HL-60 (cell line): Measurements from ENCODE around the gene IL27RA.

Source experiments
- DNase-seq, 2 experiments: peaks; one replicate each; pipeline ENCODE4 v3.0.0-alpha.2; 2010 to 2020; ENCODE audit warnings: low read depth in 1 of 2, low spot score in 1 of 2
- H3K27ac ChIP-seq: fragments of 250-450 bp; sonication (Bioruptor Pico); replicated peaks from 2 replicates; pipeline ENCODE4 v1.5.1; 2020; ENCODE audit warnings: mild to moderate bottlenecking, moderate library complexity
- H3K27me3 ChIP-seq: fragments of 250-450 bp; sonication (Bioruptor Pico); 2 replicates; pipeline ENCODE4 v1.5.1; 2021; ENCODE audit warnings: mild to moderate bottlenecking, moderate library complexity; ENCODE audit not compliant: insufficient read depth, poor library complexity, severe bottlenecking
- H3K4me3 ChIP-seq: replicated peaks from 2 replicates; pipeline ENCODE4 v1.5.1; 2011; ENCODE audit warnings: mild to moderate bottlenecking, control low read depth, low read length; ENCODE audit not compliant: insufficient read depth
- GABPA ChIP-seq: IDR thresholded peaks from 2 replicates; pipeline ENCODE4 v1.6.1; 2012; ENCODE audit warnings: low read depth
- POLR2AphosphoS5 ChIP-seq: IDR thresholded peaks from 2 replicates; pipeline ENCODE4 v1.6.1; 2012; ENCODE audit warnings: low read depth
- SPI1 ChIP-seq: IDR thresholded peaks from 2 replicates; pipeline ENCODE4 v1.6.1; 2012; ENCODE audit warnings: low read depth, mild to moderate bottlenecking, borderline replicate concordance
- TF ChIP-seq, protein P1 (sequence below): IDR thresholded peaks from one replicate; pipeline ENCODE4 v1.5.1; 2011; ENCODE audit warnings: low read length, control low read depth, inconsistent platforms; ENCODE audit not compliant: insufficient read depth
- TF ChIP-seq, protein P2 (sequence below): IDR thresholded peaks from 2 replicates; pipeline ENCODE4 v1.6.1; 2012; ENCODE audit warnings: low read depth; ENCODE audit not compliant: insufficient replicate concordance

IL27RA gene

DNA sequence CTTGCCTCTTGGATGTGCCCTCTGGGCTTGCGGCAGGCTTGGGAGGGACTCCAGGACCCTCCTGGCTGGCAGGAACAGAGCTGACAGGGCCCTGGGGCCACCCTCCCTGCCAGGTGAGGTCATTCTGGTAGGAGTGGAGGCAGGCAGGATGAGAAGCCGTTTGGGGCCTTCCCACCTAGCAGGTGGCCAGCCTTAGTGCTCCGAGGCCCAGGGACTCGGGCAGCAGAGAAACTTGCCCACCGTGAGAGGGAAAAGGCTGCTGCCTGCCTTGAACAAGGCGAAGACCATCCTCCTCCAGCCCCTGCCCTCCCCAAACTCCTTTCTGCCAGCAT lies 34.0 kb upstream of the IL27RA start:
- no peaks in the 10 kb centered on the region for H3K27me3 ChIP-seq
- H3K27ac ChIP-seq, result no peak overlapping the region
- TF ChIP-seq SPI1, result no peak
- TF ChIP-seq, protein P1, sequence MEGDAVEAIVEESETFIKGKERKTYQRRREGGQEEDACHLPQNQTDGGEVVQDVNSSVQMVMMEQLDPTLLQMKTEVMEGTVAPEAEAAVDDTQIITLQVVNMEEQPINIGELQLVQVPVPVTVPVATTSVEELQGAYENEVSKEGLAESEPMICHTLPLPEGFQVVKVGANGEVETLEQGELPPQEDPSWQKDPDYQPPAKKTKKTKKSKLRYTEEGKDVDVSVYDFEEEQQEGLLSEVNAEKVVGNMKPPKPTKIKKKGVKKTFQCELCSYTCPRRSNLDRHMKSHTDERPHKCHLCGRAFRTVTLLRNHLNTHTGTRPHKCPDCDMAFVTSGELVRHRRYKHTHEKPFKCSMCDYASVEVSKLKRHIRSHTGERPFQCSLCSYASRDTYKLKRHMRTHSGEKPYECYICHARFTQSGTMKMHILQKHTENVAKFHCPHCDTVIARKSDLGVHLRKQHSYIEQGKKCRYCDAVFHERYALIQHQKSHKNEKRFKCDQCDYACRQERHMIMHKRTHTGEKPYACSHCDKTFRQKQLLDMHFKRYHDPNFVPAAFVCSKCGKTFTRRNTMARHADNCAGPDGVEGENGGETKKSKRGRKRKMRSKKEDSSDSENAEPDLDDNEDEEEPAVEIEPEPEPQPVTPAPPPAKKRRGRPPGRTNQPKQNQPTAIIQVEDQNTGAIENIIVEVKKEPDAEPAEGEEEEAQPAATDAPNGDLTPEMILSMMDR, result no peak
- no peak for TF ChIP-seq GABPA
- TF ChIP-seq, protein P2, sequence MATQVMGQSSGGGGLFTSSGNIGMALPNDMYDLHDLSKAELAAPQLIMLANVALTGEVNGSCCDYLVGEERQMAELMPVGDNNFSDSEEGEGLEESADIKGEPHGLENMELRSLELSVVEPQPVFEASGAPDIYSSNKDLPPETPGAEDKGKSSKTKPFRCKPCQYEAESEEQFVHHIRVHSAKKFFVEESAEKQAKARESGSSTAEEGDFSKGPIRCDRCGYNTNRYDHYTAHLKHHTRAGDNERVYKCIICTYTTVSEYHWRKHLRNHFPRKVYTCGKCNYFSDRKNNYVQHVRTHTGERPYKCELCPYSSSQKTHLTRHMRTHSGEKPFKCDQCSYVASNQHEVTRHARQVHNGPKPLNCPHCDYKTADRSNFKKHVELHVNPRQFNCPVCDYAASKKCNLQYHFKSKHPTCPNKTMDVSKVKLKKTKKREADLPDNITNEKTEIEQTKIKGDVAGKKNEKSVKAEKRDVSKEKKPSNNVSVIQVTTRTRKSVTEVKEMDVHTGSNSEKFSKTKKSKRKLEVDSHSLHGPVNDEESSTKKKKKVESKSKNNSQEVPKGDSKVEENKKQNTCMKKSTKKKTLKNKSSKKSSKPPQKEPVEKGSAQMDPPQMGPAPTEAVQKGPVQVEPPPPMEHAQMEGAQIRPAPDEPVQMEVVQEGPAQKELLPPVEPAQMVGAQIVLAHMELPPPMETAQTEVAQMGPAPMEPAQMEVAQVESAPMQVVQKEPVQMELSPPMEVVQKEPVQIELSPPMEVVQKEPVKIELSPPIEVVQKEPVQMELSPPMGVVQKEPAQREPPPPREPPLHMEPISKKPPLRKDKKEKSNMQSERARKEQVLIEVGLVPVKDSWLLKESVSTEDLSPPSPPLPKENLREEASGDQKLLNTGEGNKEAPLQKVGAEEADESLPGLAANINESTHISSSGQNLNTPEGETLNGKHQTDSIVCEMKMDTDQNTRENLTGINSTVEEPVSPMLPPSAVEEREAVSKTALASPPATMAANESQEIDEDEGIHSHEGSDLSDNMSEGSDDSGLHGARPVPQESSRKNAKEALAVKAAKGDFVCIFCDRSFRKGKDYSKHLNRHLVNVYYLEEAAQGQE, result no peak
- no peak for TF ChIP-seq POLR2AphosphoS5
- DNase-seq, result no peak
- H3K4me3 ChIP-seq, result no peak overlapping the region

DNA sequence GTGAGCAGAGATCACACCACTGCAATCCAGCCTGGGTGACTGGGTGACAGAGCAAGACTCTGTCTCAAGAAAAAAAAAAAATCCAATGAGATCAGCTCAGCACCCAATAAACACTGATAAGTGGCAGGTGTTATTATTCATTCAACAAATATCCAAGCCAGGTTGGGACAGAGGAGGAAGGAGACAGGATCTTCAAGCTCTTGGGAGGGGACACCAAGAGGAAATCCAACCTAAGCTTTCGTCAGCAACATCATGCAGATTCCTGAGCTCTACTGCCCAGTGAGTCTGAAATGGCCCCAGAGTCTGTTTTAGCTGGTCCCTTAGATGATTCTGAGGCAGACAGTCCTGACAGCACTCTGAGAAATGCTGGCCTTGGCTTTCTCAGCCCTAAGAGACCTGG lies 33.1 kb upstream of the IL27RA start:
- DNase-seq, result no peak
- Histone ChIP-seq H3K27me3 (no peaks in the 10 kb centered on the region), H3K4me3 (no peak overlapping the region), H3K27ac (no peak overlapping the region)
- no peak for TF ChIP-seq GABPA
- TF ChIP-seq, protein P1, result no peak
- TF ChIP-seq, protein P2, result no peak
- TF ChIP-seq SPI1, result no peak
- no peak for TF ChIP-seq POLR2AphosphoS5

DNA sequence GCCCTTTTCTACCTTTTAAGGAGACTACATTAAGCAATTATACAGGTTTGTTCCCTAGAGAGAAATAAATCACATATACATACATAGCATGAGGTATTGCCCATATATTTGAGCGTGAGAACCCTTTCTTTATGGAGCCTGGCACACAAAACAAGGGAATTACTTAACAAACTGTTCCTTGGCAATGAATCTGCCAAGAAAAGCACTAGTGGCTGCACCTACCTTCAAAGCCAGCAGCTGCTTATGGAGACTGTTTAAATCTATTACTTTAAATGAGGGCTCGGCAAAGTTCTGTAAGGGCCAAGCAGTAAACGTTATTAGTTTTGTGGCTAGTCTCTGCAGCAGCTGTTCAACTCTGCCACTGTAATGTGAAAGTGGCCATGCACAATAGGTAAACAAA lies 32.5 kb upstream of the IL27RA start:
- TF ChIP-seq, protein P1, result no peak
- TF ChIP-seq, protein P2, result no peak
- no peak for TF ChIP-seq GABPA
- Histone ChIP-seq H3K27me3 (no peaks in the 10 kb centered on the region), H3K27ac (no peak overlapping the region), H3K4me3 (no peak overlapping the region)
- DNase-seq, result no peak
